Esophagus squamous epithelium (tissue), 5 donors: ENCODE measurements around the gene MPP3. TPM values are rescaled to one million over a fixed set of nuclear protein-coding genes. Genes with fewer than 3 reads are reported as not detected.

Experiments
- DNase-seq: peaks from one replicate; lab custom pipeline; 2025; lab: John Stamatoyannopoulos, UW
- H3K27ac ChIP-seq, 4 donors: fragments of 200-600 bp; sonication (generic); one replicate each; pipeline ENCODE4 v1.5.1; 2016 to 2019; ENCODE audit warnings: mild to moderate bottlenecking in 1 of 4
- H3K27me3 ChIP-seq, 4 donors: fragments of 200-600 bp; sonication (generic); 1 replicate in 3 of 4; 2 replicates in 1 of 4; pipeline versions ENCODE4 v1.5.1 to v1.6.0; 2017 to 2021; ENCODE audit warnings: antibody characterized with exemption in 1 of 4
- H3K36me3 ChIP-seq, 3 donors: fragments of 200-600 bp; sonication (generic); one replicate each; pipeline ENCODE4 v1.5.1; 2016 to 2019
- H3K4me1 ChIP-seq, 3 donors: fragments of 200-600 bp; sonication (generic); one replicate each; pipeline ENCODE4 v1.5.1; 2017 to 2019
- H3K4me3 ChIP-seq, 4 donors: fragments of 200-600 bp; sonication (generic); 1 replicate in 3 of 4; 2 replicates in 1 of 4; pipeline ENCODE4 v1.5.1; 2016 to 2019; ENCODE audit warnings: mild to moderate bottlenecking in 2 of 4, moderate library complexity in 1 of 4
- H3K9me3 ChIP-seq, 3 donors: fragments of 200-600 bp; sonication (generic); one replicate each; pipeline ENCODE4 v1.5.1; 2016 to 2019
- CTCF ChIP-seq, 6 experiments: fragments of 450-650 bp in 4 of 6; fragments of 200-600 bp in 2 of 6; sonication (generic) in 2 of 6; IDR thresholded peaks; one replicate each; pipeline ENCODE4 v1.5.1; 2016 to 2019; ENCODE audit warnings: antibody characterized with exemption in 6 of 6, mild to moderate bottlenecking in 4 of 6, moderate library complexity in 4 of 6
- POLR2A ChIP-seq, 4 donors: fragments of 450-650 bp; IDR thresholded peaks; one replicate each; pipeline ENCODE4 v1.6.1; 2017; ENCODE audit warnings: antibody characterized with exemption in 4 of 4, mild to moderate bottlenecking in 4 of 4, moderate library complexity in 3 of 4
- WGBS, 2 donors: methylation state at CpG; one replicate each; pipeline ENCODE4 v1.1.5; 2018; 5-methylcytosine and 5-hydroxymethylcytosine counted together
- intact Hi-C: fragments of 100-400 bp; cut with DNase I; formaldehyde crosslinking; loops from one replicate; pipeline ENCODE4 v1.15.0; 2022
- total RNA-seq, 4 donors: library from RNA; depleted of rRNA; stranded (reverse); fragments of >200 nt; gene quantifications; one replicate each; pipeline ENCODE4 v1.1.0, GENCODE V29; 2016
- donor health status: DM: yes; HTN: yes; CAD: no.

The MPP3 gene
- total RNA-seq, 4 donors from 2014 or later, result 5.9 to 15.8 (median 9.0) TPM

DNA sequence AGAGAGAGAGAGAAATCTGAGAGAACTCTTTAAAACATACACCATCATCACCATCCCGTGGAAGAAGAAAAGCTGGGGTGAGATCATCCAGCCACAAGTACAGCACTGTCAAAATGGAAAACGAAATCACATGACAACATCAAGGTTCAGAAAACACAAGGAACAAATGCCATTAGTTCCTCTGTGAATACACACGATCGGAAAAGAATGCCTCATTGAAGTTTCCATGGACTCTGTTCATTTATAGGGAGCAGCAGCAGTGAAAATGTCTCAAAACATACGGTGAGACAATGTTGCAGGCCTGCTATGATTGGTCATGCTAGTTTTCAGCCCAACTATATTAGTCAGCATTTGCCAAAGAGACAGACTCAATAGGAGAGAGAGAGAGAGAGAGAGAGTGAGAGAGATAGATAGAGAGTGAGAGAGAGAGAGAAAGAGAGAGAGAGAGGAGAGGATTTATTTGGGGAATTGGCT, 48.3 kb downstream of the MPP3 start:
- no peak for TF ChIP-seq POLR2A (IDR thresholded peaks at IDR 0.05)
- no peak for TF ChIP-seq CTCF (IDR thresholded peaks at IDR 0.05)
- DNase-seq, result no peak
- H3K27me3 ChIP-seq, result peaks cover 0 to 10% (median 0%) of the 10 kb centered on the region in 4 donors
- H3K36me3 ChIP-seq, result no peaks in the 10 kb centered on the region
- H3K27ac ChIP-seq, result no peak overlapping the region
- intact Hi-C loops, result loop anchor here (5.0 kb wide), 2 partner anchors 53 to 63 kb away; partner anchors contain the start of gene CD300LG
- WGBS, 2 donors, result 63 to 65% methylated on average over 5 of the region's 5 CpGs
- peaks cover 0 to 7% (median 0%) of the 10 kb centered on the region in 3 donors for H3K4me1 ChIP-seq
- no peak overlapping the region for H3K4me3 ChIP-seq
- no peaks in the 10 kb centered on the region for H3K9me3 ChIP-seq

DNA sequence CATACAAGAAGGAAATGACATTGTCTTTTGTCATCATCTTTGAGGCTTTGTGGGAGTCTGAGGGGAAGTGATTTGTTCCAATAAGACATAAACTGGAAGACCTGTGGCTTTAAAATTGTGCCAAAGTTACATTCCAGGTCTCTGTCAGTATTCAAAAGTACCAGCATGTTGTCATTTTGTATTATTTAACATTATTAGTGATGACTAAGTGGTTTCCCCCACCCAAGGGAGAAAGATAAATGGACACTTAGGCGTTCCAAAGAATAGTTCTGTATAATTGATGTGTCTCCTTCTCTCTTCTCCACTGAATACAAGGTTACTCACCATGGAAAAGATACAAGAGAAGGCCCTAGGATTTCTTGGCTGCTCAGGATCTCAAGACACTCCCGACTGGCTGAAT, 48.9 kb downstream of the MPP3 start:
- no peak overlapping the region for H3K4me3 ChIP-seq
- intact Hi-C loops, result loop anchor here (5.0 kb wide), 1 partner anchor 53 kb away; no protein-coding TSS in a partner anchor

GRCh38 chr17:43782913-43783680, 49.8 kb downstream of the MPP3 start:
- Histone ChIP-seq H3K27me3 (peaks cover 0 to 15% (median 0%) of the 10 kb centered on the region in 4 donors), H3K4me1 (peaks cover 0 to 14% (median 5%) of the 10 kb centered on the region in 3 donors), H3K27ac (no peak overlapping the region), H3K4me3 (no peak overlapping the region), H3K9me3 (no peaks in the 10 kb centered on the region), H3K36me3 (no peaks in the 10 kb centered on the region)
- 76 to 78% methylated on average over 15 of the region's 15 CpGs for WGBS, 2 donors
- no peak for DNase-seq
- TF ChIP-seq CTCF (IDR thresholded peaks at IDR 0.05) (no peak), POLR2A (IDR thresholded peaks at IDR 0.05) (no peak)
- intact Hi-C loops, result loop anchor here (5.0 kb wide), 1 partner anchor 54 kb away; no protein-coding TSS in a partner anchor

More for the DNA sequence above, 48.9 kb downstream of the MPP3 start:
- Histone ChIP-seq H3K4me1 (peaks cover 0 to 13% (median 5%) of the 10 kb centered on the region in 3 donors), H3K9me3 (no peaks in the 10 kb centered on the region), H3K27me3 (peaks cover 0 to 15% (median 0%) of the 10 kb centered on the region in 4 donors), H3K27ac (no peak overlapping the region), H3K36me3 (no peaks in the 10 kb centered on the region)
- TF ChIP-seq POLR2A (IDR thresholded peaks at IDR 0.05), result no peak
- no peak for TF ChIP-seq CTCF (IDR thresholded peaks at IDR 0.05)
- DNase-seq, result no peak
- WGBS, 2 donors, result 38 to 53% methylated on average over 2 of the region's 2 CpGs

DNA sequence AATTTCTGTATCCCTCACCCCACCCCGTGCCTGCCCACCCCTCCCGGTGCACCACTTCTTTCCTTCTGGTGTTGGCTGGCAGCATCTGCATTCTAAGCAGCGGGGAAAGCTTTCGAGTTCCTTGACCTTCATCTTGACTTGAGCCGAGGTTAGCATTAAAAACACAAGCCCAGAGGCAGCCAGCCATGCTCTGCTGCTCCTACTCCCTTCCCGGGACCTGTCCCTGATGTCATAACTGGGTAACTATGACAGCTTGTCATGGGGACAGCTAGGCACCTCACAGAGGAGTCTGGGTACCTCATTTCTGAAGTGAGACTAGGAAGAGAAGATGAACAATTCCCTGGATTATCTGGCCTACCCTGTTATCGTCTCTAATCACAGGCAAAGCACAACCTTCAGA, 52.8 kb downstream of the MPP3 start, which contains the start of gene CFAP97D1:
Gene CFAP97D1, plus strand, starts transcription at position 301 of the 400 bp plus-strand sequence. Its CDS starts 28 bp downstream, at position 329.
- TF ChIP-seq CTCF (IDR thresholded peaks at IDR 0.05), result no peak
- 59 to 73% methylated on average over 3 to 6 of the region's 7 CpGs for WGBS, 2 donors
- Histone ChIP-seq H3K4me3 (peak within 1 kb of the TSS; percentile 84 to 100 (median 90)), H3K27me3 (peaks cover 0 to 15% (median 0%) of the 10 kb centered on the region in 4 donors), H3K27ac (peak within 1 kb of the TSS; percentile 98 to 100 (median 98)), H3K9me3 (no peaks in the 10 kb centered on the region), H3K36me3 (peaks cover 0 to 18% (median 0%) of the 10 kb centered on the region in 3 donors), H3K4me1 (peaks cover 6 to 43% (median 22%) of the 10 kb centered on the region in 3 donors)
- DNase-seq, result no peak
- intact Hi-C loops, result loop anchor here (5.0 kb wide), 1 partner anchor 57 kb away; no protein-coding TSS in a partner anchor
